GM19035 (cell line): Measurements from ENCODE around the gene SOCS3.

Experiments used
- ATAC-seq: cut with Tn5 transposase; IDR thresholded peaks from one replicate; pipeline ENCODE4 v1.9.1; 2021; ENCODE audit not compliant: unreplicated experiment

The SOCS3 gene

DNA sequence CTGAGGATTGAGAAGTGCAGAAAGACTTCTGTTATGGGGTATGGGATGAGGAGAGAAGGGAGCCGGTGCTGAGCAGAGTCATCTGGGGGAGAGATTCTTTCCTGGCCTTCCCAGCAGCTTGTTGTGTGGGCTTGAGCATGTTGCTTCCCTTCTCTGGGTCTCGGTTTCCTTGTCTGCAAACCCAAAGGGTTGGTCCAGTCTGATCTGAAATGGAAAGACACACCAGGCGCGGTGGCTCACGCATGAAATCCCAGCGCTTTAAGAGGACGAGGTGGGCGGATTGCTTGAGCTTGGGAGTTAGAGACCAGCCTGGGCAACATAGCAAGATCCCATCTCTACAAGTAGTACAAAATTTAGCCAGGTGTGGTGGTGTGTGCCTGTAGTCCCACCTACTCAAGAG lies 6.0 kb downstream of the SOCS3 start:
- ATAC-seq: no peak

DNA sequence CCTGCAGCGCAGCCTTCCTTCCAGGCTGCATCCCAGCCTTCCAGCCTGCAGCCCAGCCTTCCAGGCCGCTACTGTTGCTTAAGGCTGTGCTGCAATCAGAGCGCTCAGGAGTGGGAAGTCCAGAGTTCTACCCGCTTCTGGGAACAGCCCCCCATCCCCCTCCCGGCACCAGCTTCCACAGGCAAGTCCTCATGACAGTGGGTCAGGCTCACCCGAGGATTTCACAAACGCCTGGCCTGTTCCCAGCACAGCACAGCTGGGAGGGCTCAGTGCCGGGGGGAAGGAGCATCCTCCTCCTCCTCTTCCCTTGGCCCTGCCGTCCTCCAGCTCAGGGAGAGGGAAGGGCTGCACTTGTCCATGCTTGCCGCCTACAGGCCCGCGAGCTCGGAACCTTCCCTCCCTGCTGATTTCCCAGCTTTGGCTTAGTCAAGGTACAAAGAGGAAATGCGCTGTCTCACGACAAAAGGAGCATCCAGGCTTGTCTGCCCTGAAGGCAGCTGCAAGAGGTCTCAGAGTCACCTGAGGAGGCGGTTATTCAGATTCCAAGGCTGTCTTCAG lies 8.3 kb downstream of the SOCS3 start:
- no peak for ATAC-seq

DNA sequence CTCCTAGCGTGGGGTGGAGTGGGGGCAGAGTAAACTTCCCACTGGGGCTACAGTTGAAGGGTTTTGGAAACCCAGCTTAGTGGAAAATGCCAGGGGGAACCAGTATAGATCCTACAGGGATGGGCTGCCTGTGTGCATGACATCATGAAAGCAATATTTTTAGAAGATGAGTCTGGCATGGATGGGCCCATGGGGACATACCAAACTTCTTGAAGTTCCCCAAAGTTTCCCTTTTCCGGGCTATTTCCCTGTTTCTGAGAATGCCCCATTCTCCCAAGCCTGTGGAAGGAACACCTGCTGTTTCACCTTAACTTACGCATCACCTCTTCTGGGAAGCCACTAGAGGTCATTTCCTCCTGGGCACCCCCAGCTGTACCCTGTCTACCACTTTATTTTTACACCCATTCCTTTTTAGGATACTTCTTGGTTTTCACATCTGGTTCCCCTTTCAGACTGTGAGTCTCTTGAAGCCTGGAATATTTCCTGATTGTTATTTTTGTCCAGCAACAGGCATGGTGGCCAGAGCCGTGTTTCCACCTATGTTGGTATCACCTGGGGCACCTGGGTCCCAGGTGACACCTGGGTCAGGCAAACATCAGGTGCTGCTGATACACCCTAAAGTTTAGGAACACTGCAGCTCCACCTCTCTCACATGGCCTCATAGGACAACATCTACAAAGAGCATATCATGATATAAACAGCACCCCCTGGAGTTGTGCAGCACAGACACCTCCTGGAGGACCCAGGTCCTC lies 9.8 kb downstream of the SOCS3 start:
- no peak for ATAC-seq

DNA sequence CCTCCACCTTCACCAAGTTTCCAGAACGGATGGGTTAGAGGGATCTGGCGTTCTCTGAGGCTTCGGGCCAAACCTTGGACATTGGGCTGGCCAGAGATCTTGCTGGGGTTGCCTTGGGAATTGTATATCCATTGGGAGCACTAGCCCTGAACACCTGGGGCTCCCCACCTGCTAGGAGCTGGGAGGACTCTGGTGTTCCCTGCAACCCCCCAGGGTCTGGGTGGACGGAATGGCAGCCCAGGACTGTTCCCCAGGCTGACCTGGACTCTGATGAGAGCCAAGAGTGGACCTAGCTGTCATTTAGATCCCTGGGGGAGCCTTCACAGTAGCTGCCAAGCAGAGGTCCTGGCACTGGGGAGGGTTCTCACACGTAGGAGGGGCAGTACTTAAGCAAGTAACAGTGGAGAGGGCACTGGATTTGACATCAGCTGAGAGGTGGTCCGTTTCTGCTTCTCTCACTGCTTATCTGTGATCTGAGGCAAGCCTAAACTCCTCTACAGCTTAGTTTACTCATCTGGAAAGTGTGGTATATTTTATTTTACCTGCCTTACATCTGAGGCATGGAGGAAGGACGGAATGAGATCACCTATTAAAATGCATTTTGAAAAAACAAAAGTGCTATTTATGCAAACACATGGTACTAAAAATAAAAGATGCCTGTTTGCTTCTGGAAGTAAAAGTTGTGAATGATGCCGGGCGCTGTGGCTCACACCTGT lies 11.7 kb downstream of the SOCS3 start:
- ATAC-seq: no peak

DNA sequence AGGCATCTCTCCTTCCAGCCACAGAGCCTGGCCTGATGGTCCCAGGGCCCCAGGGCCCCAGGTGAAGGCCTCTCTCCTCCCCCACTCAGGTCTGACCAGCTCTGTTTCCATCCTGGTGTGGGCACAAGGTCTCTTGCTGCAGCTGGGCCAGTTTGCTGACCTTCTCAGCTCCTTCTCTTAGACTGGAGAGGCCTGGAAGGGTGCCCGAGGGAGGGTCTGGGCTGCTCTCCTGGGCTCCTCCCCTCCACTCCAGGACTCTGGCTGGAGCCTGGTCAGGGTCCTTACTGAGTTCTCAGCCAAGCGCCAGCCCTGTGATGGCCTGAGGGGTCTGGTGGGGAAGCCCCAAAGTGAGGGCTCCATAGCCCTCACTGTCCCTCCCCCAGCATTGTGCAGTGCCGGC lies 12.4 kb downstream of the SOCS3 start:
- ATAC-seq: no peak

DNA sequence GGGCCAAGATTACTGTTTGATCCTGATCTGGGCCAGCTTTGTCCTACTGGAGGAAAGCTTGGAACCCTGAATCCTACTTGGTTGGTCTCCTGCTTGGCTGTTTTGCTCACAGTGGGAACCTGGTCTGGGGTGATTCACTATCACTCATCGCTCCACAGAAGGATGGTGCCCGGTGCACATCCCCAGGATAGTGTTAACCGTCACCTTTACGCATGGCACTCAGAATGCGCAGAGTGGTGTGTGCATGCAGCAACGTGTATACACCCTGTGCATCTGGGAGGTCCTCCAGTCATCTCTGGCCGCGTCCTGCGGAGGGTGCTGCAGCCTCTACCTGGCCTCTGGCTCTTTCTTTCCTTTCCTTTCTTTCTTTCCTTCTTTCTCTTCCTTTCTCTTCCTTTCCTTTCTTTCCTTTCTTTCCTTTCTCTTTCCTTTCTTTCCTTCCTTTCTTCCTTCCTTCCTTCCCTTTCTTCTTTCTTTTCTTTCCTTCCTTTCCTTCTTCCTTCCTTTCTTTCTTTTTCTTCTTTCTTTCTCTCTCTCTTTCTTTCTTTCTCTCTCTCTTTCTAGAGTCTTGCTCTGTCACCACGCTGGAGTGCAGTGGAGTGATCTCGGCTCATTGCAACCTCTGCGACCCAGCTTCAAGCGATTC lies 13.1 kb downstream of the SOCS3 start:
- ATAC-seq: no peak

DNA sequence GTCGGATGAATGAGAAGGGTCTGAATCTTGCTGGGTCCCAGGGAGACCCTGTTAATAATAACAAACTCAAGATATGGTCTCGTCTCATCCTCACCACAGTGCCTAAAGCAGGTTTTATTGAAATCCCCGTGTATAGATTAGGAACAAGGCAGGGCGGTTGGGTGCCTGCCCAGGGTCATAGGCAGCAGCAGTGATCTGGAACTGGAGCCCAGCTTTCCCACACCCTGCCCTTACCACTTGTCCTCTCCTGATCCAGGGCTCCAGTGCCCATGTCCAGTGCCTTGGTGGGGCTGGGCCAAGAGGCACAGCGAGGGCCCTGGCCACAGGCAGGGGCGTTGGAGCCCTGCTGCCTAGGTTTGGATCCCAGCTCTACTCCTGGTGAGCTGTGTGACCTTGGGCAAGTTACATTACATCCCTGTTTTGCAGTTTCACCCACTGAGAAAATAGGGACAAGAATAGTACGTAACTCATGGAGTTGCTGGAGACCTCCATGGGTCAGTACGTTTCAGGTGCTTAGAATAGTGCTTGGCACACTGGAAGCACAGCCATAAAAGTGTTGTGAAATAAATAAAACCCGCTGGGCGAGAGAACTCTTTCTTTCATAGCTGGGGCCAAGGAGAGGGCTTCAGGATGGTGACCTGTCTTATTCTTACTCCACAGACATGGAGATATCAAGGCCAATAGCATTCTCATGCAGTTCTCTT lies 13.9 kb downstream of the SOCS3 start:
- no peak for ATAC-seq

DNA sequence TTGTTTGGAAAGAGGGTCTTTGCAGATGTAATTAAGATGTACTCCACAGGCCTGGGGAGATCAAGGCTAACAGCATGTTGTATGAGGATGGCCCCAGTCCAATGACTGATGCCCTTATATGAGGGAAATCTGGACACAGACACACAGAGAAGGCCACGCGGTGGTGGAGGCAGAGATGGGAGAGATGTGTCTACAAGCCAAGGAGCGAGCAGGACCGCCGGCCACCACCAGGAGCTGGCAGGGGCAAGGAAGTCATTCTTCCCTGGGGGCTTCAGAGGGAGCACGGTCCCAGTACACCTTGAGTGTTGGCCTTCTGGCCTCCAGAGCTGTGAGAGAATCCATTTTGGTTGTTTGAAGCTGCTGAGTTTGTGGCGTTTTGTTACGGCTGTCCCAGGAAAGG lies 14.7 kb downstream of the SOCS3 start:
- ATAC-seq: no peak

DNA sequence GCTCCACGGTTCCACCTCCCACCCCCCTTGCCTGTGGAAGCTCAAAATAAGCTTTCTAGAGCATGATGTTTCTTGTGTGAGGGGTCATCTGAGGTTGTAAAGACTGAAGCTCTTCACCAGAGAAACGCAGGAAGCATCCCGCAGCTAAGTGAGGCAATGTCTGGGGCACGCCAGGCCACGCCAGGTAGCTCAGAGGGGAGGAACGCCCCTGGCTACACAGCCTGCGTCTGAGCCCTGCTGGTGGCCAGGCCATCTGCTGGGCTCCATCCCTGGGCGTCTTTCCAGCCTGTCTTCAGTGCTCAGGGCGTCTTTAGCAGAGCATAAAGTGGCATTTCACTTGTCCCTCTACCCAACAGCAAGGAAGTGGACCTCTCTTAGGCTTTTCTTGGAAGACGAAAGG lies 15.2 kb downstream of the SOCS3 start:
- ATAC-seq: no peak

DNA sequence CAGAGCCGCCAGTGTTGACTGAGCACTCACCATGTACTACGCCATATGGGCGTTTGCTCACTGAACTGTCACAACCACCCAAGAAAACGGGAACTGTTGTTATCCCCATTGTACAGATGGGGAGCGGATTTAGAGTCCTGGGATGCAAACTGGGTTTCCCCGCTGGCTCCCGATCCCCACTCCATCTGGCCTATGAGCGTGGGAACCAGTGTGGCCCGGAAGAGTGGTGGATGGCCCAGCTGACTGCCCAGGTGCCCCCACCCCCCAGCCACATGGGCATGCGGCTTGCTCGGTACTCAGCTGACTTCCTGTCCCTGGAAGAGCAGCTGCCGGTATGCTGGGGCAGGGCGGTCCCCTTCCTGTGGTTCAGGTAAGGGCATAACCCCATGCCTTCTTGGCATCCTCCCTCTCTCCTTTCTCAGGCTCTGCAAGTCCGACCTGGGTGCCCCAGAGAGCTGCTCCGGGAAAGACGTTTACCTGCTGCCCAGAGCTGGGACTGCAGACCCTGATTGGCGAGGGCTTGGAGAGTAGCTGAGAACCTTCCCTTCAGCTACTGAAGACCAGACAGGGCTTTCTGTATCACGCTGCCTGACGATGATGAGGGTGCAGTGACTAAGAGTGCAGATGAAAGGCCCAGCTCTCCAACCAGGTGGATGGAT lies 16.2 kb downstream of the SOCS3 start:
- ATAC-seq: no peak

DNA sequence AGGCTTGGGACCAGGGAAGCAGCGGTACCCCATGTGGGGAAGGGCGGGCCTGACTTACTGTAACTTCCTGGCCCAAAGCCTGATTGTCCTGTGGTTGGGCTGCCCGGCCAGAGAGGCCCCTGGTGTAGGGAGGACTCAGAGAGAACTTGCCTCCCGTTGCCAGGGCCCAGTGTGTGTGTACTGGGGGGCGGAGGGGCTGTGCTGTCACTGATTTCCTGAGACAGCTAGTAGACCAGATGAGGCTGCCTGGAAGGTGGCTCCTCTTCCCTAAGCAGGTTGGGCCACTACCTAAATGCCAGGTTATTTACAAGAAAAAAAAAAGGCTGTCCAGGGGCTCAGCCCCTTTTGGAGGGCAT lies 16.7 kb downstream of the SOCS3 start:
- ATAC-seq: no peak

DNA sequence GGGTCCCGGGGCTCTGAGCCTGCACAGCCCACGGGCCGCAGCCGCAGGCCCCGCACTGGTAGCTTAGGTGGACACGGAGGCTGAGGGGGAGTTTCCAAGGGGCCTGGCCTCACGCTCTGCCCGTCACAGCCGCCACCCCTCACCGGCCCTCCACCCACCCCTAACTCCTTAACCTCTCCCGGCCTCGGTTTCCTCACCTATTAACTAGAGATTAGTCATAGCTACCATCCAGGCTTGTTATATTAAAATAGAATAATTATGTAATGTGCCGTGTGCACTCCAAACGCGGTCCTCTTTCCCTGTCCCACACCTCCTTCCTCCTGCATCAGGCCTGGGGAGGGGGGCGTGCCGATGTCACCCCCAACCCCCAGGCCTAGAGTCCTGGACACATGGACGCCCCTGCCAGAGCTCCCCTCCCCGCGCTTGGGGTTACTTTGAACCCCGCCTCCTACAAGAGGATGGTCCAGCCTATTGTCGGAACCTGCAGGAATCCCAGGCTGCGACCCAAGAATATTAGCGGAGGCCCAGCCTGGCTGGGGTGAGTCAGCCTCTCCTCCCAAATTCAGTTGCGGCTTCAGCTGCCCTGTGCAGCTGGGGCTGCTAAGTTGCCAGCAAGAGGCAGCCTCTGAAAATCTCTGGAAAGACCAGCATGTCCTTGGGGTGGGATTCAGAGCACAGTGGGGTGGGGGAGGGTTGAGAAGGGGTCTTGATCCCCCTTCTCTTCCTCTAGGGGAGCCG lies 17.3 kb downstream of the SOCS3 start:
- ATAC-seq: no peak

DNA sequence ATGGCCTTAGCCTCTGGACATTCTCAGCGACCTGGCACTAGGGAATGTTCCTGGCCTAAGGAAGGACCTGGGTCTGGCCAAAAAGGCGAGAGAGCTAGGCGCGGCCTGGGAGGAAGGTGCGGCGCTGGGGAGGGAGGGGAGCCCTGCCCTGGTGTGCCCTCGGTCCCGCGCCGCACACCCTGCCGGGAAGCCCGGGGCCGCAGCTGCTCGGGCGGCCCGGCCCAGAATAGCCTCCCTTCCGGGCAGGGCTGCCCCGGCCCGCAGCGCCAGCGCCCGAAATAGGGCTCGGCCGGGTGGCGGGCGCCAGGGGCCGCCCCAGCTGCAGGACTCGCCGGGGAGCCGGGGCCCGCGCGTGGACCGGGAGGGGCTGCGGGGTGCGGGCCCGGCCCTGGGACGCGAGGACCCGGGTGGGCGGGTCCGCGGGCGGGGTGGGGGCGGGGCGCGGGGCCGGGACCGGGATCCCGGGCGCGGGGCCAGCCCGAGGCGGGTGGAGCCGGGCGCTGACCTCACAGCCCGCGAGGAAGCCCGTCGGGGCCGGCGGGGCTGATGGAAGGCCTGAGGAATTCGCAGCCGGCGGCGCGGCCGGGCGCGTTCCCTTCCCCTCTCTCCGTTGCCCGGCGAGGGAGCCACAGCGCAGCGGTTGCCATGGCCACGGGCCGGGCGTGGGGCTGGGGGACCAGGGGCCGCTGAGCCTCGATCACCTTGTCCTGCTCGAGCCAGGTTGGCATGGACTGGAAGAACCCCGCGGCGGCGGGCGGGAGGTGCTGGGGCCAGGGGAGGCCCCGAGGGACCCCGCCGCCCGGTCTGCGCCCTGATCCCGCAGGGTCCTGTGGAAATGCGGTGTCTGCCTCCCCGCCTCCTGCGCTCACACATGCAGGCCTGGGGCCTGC lies 18.1 kb downstream of the SOCS3 start:
- ATAC-seq: no peak

DNA sequence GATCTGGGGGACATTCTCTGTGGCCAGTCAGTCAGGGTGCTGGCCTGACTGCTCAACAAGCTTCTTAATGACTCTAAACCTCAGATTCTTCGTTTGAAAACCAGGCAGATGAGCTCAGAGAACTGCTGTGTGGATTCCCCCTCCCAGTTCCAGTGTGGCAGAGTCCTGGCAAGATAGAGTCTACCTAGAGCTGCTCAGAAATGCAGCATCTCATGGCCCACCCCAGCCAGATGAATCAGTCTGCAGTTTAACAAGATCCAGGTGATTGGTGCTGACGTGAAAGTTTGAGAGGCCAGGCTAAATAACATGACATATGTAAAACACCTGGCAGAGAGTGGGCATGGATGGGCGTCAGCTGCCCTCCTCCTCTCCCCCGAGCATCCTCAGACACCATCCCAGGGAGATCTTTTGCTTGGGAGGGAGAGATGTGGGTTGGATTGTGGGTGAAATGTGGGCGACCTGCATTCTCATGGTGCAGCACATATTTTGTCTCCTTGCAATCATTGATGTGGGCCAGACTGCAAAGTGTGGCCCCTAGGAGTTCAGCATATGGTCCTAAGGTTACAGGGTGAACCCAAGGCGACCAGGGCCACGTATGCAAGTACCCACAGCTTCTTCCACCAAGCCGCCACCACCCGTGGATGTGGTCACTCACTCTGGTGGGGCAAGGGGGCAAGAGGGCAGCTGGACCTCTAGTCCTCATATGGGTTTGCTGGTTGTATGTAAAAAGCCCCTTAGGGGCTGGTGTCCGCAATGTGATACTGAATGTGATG lies 19.5 kb downstream of the SOCS3 start:
- ATAC-seq: no peak

DNA sequence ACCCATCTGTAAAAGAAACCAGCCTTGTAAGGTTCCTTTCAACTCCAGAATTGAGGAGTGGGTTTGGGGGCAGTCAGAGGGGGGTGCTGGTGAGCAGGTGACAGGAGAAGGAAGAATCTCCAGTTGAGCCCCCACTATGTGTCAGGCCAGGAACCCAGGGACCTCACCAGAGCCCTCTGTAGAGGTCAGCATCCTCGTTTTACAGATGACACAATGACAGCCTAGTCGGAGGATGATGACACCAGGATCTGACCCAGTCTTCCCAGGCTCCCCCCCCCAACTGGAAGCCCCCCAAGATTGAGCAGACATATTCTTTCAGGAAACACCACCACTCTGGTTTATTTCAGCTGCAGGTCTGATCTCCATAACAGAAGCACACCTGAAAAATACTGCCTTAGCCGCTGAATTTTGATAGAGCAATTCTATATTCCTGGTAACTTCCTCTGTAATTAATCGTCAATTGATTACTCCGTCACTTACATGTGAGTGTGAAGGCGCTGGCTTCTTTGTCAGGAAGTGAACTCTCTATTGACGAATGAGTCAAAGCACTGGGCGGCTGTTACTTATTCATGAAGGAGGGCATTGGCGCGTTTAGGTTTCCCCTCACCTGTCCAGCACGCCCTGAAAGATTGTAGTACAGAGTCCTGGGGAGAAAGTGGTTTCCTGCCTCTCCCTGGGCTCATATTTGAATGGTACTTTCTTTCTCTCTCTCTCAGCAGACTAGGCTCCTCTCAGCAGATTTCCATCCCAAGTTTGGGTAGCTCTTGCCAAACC lies 21.2 kb downstream of the SOCS3 start:
- ATAC-seq: no peak

DNA sequence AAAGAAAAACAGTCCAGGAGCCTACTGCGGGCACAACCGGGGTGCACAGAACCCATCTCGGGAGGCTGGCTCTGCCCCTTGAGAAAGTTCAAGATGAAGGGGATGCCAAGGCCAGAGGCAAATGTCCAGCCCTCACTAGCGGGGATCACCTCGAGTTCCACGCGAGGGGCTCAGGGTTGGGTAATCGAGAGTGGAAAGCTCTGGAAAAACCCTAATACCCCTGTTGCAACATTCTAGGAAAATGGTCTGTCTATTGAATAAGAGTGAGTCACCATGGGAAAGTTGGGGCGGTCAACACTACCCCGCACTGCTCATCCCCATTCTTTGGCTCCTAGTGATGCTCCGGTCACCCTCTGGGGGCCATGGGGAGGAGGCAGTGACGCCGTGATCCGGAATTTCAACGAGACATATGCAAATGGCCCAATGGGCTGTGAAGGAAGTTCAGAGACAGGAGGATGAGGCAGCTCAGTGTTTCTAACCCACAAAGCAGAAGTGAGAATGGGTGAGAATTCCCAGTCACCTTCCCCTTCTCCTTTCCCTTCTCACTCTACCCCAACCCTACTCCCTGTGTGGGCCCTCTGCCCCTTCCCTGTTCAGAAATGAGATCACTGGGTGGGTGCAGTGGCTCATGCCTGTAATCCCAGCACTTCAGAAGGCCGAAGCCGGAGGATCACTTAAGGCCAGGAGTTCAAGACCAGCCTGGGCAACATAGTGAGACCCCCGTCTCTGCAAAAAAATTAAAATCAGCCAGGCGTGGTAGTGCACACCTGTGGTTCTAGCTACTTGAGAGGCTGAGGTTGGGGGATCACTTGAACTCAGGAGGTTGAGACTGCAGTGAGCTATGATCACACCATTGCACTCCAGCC lies 22.4 kb downstream of the SOCS3 start:
- ATAC-seq: no peak

DNA sequence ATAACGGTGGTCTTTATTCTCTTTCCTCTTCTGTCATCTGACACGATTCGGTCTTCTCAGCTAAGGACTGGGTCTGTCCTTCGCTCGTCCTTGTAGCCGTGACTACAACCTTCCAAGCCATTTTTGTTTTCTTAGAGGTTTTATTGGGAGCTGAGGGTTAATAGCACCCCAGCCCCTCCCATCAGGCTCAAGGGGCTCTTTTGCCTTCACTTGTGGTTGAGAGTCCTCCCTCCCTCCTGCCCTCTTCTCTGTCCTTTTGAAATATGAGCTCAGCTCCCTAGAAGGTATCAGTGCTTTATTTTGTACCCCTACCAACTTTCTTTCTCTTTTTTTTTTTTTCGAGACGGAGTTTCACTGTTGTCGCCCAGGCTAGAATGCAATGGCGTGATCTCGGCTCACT lies 24.7 kb downstream of the SOCS3 start:
- ATAC-seq: no peak
